Hepatocyte (in vitro differentiated cells): ENCODE data around the gene BPIFA1.

Experiments
- CTCF ChIP-seq: fragments of 200-600 bp; sonication (generic); IDR thresholded peaks from 2 replicates; pipeline ENCODE4 v1.5.1; 2016; ENCODE audit warnings: antibody characterized with exemption, mild to moderate bottlenecking; ENCODE audit not compliant: poor library complexity
- EZH2 ChIP-seq: fragments of 200-600 bp; sonication (generic); IDR thresholded peaks from 2 replicates; pipeline ENCODE4 v1.6.1; 2016; ENCODE audit warnings: antibody characterized with exemption, mild to moderate bottlenecking, borderline replicate concordance

GRCh38 chr20:33261465-33261864 is 25.7 kb downstream of the BPIFA1 start:
- TF ChIP-seq EZH2 (no peak), CTCF (no peak)
